ENCODE measurements around the gene MAVS.

DNA sequence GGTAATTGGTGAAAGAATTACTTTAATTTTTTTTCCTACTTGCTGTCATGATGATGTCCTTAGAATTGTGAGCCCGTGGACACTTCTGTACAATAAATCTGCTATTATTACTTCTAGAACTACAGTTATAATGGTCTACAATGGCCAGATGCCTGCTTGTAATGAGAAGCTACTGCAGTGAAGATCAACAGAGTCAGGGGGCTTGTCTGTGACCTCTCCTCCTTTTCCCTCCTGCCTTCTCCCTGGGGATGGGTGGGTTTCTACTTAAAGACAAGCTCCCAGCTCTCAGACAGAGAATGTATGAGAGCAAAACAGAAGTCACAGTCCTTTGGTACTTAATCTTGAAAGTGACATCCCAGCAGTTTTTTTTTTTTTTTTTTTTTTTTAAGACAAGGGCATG lies 29.4 kb downstream of the MAVS start:
- TF ChIP-seq, protein P1, sequence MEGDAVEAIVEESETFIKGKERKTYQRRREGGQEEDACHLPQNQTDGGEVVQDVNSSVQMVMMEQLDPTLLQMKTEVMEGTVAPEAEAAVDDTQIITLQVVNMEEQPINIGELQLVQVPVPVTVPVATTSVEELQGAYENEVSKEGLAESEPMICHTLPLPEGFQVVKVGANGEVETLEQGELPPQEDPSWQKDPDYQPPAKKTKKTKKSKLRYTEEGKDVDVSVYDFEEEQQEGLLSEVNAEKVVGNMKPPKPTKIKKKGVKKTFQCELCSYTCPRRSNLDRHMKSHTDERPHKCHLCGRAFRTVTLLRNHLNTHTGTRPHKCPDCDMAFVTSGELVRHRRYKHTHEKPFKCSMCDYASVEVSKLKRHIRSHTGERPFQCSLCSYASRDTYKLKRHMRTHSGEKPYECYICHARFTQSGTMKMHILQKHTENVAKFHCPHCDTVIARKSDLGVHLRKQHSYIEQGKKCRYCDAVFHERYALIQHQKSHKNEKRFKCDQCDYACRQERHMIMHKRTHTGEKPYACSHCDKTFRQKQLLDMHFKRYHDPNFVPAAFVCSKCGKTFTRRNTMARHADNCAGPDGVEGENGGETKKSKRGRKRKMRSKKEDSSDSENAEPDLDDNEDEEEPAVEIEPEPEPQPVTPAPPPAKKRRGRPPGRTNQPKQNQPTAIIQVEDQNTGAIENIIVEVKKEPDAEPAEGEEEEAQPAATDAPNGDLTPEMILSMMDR (IDR thresholded peaks at IDR 0.05; ENCODE audit: low read depth, low read length) = no peak
- TF ChIP-seq EZH2phosphoT487 (IDR thresholded peaks at IDR 0.05; ENCODE audit: low read depth) = no peak

Measured in OCI-LY3 (cell line).